ENCODE measurements around the gene GJB4.

The GJB4 gene

GRCh38 chr1:34757386-34757785 is 2.2 kb upstream of the GJB4 start:
- peaks cover 11% of the 10 kb centered on the region for H3K9me3 ChIP-seq (ENCODE audit: control insufficient read depth, low read length)
- peaks cover 0 to 58% of the 10 kb centered on the region in 2 experiments for H3K27me3 ChIP-seq (ENCODE audit: control insufficient read depth in 1 of 2, insufficient read depth in 1 of 2, low read length in 2 of 2)
- H2AK5ac ChIP-seq (ENCODE audit: low read length, severe bottlenecking) = no peak overlapping the region
- no peak overlapping the region for H3K4me3 ChIP-seq (ENCODE audit: insufficient read depth in 1 of 2, low read depth in 1 of 2, low read length in 2 of 2)
- WGBS = 87% methylated on average over 21 of the region's 21 CpGs
- H3K23ac ChIP-seq (ENCODE audit: low read length in 2 of 2) = no peak overlapping the region
- no peak overlapping the region for H2AFZ ChIP-seq (ENCODE audit: low read depth, low read length)
- H3K4me1 ChIP-seq (ENCODE audit: control insufficient read depth, insufficient read depth, low read depth, low read length) = peaks cover 2% of the 10 kb centered on the region
- no peak overlapping the region for H3K27ac ChIP-seq (ENCODE audit: low read length, poor library complexity, severe bottlenecking)
- no peak overlapping the region for H2BK120ac ChIP-seq (ENCODE audit: low read depth, low read length)
- no peak overlapping the region for H3K14ac ChIP-seq (ENCODE audit: low read length in 2 of 2)
- H3K36me3 ChIP-seq (ENCODE audit: control insufficient read depth in 1 of 2, insufficient read depth in 2 of 2, low read depth in 1 of 2, low read length in 2 of 2) = no peaks in the 10 kb centered on the region
- H3K4me2 ChIP-seq (ENCODE audit: low read length, poor library complexity, severe bottlenecking) = no peak overlapping the region
- no peaks in the 10 kb centered on the region for H3K79me1 ChIP-seq (replicated peaks; ENCODE audit: low read length, poor library complexity, severe bottlenecking)
- no peak overlapping the region for H3K18ac ChIP-seq (ENCODE audit: low read depth in 1 of 2, low read length in 2 of 2)
- H4K91ac ChIP-seq (ENCODE audit: low read length) = no peak overlapping the region
- no peak overlapping the region for H2BK15ac ChIP-seq (ENCODE audit: low read depth, poor library complexity, severe bottlenecking)
- H3K4ac ChIP-seq (ENCODE audit: low read depth in 1 of 2, low read length in 2 of 2) = no peak overlapping the region
- no peak overlapping the region for H4K8ac ChIP-seq (ENCODE audit: low read length)
- no peak overlapping the region for H2BK5ac ChIP-seq (ENCODE audit: low read depth, low read length, poor library complexity, severe bottlenecking)
- no peak overlapping the region for H2BK12ac ChIP-seq (ENCODE audit: low read length in 2 of 2)
- DNase-seq = no peak
- no peak overlapping the region for H3K9ac ChIP-seq (ENCODE audit: low read length)

GRCh38 chr1:34758751-34759150 is 789 bp upstream of the GJB4 start:
- DNase-seq = no peak
- Histone ChIP-seq H3K18ac (ENCODE audit: low read depth in 1 of 2, low read length in 2 of 2) (no peak overlapping the region), H3K9ac (ENCODE audit: low read length) (no peak overlapping the region), H3K14ac (ENCODE audit: low read length in 2 of 2) (no peak overlapping the region), H3K4me1 (ENCODE audit: control insufficient read depth, insufficient read depth, low read depth, low read length) (peaks cover 9% of the 10 kb centered on the region), H3K23ac (ENCODE audit: low read length in 2 of 2) (no peak overlapping the region), H2AFZ (ENCODE audit: low read depth, low read length) (no peak overlapping the region), H4K91ac (ENCODE audit: low read length) (no peak overlapping the region), H2AK5ac (ENCODE audit: low read length, severe bottlenecking) (no peak overlapping the region), H3K4me2 (ENCODE audit: low read length, poor library complexity, severe bottlenecking) (no peak overlapping the region), H3K4ac (ENCODE audit: low read depth in 1 of 2, low read length in 2 of 2) (no peak overlapping the region), H3K4me3 (ENCODE audit: insufficient read depth in 1 of 2, low read depth in 1 of 2, low read length in 2 of 2) (no peak overlapping the region), H3K27ac (ENCODE audit: low read length, poor library complexity, severe bottlenecking) (no peak overlapping the region), H2BK120ac (ENCODE audit: low read depth, low read length) (no peak overlapping the region), H2BK5ac (ENCODE audit: low read depth, low read length, poor library complexity, severe bottlenecking) (no peak overlapping the region), H3K9me3 (ENCODE audit: control insufficient read depth, low read length) (no peaks in the 10 kb centered on the region), H3K79me1 (replicated peaks; ENCODE audit: low read length, poor library complexity, severe bottlenecking) (no peaks in the 10 kb centered on the region), H2BK12ac (ENCODE audit: low read length in 2 of 2) (no peak overlapping the region), H3K27me3 (ENCODE audit: control insufficient read depth in 1 of 2, insufficient read depth in 1 of 2, low read length in 2 of 2) (peaks cover 0 to 59% of the 10 kb centered on the region in 2 experiments), H3K36me3 (ENCODE audit: control insufficient read depth in 1 of 2, insufficient read depth in 2 of 2, low read depth in 1 of 2, low read length in 2 of 2) (no peaks in the 10 kb centered on the region), H2BK15ac (ENCODE audit: low read depth, poor library complexity, severe bottlenecking) (no peak overlapping the region), H4K8ac (ENCODE audit: low read length) (no peak overlapping the region)
- WGBS = 80% methylated on average over 4 of the region's 4 CpGs

GRCh38 chr1:34761176-34761761 is 1.7 kb downstream of the GJB4 start:
- H4K8ac ChIP-seq (ENCODE audit: low read length) = no peak overlapping the region
- no peak overlapping the region for H3K27ac ChIP-seq (ENCODE audit: low read length, poor library complexity, severe bottlenecking)
- no peaks in the 10 kb centered on the region for H3K9me3 ChIP-seq (ENCODE audit: control insufficient read depth, low read length)
- DNase-seq = no peak
- H2BK5ac ChIP-seq (ENCODE audit: low read depth, low read length, poor library complexity, severe bottlenecking) = no peak overlapping the region
- no peak overlapping the region for H3K14ac ChIP-seq (ENCODE audit: low read length in 2 of 2)
- no peak overlapping the region for H2BK120ac ChIP-seq (ENCODE audit: low read depth, low read length)
- peaks cover 0 to 60% of the 10 kb centered on the region in 2 experiments for H3K27me3 ChIP-seq (ENCODE audit: control insufficient read depth in 1 of 2, insufficient read depth in 1 of 2, low read length in 2 of 2)
- H2BK15ac ChIP-seq (ENCODE audit: low read depth, poor library complexity, severe bottlenecking) = no peak overlapping the region
- H3K4me2 ChIP-seq (ENCODE audit: low read length, poor library complexity, severe bottlenecking) = no peak overlapping the region
- H3K9ac ChIP-seq (ENCODE audit: low read length) = no peak overlapping the region
- no peaks in the 10 kb centered on the region for H3K79me1 ChIP-seq (replicated peaks; ENCODE audit: low read length, poor library complexity, severe bottlenecking)
- no peak overlapping the region for H3K4me3 ChIP-seq (ENCODE audit: insufficient read depth in 1 of 2, low read depth in 1 of 2, low read length in 2 of 2)
- no peaks in the 10 kb centered on the region for H3K36me3 ChIP-seq (ENCODE audit: control insufficient read depth in 1 of 2, insufficient read depth in 2 of 2, low read depth in 1 of 2, low read length in 2 of 2)
- no peak overlapping the region for H3K18ac ChIP-seq (ENCODE audit: low read depth in 1 of 2, low read length in 2 of 2)
- no peak overlapping the region for H2BK12ac ChIP-seq (ENCODE audit: low read length in 2 of 2)
- H2AFZ ChIP-seq (ENCODE audit: low read depth, low read length) = no peak overlapping the region
- 89% methylated on average over 33 of the region's 33 CpGs for WGBS
- no peak overlapping the region for H3K4ac ChIP-seq (ENCODE audit: low read depth in 1 of 2, low read length in 2 of 2)
- H3K23ac ChIP-seq (ENCODE audit: low read length in 2 of 2) = no peak overlapping the region
- peaks cover 9% of the 10 kb centered on the region for H3K4me1 ChIP-seq (ENCODE audit: control insufficient read depth, insufficient read depth, low read depth, low read length)
- H4K91ac ChIP-seq (ENCODE audit: low read length) = no peak overlapping the region
- no peak overlapping the region for H2AK5ac ChIP-seq (ENCODE audit: low read length, severe bottlenecking)

GRCh38 chr1:34761776-34762307 is 2.3 kb downstream of the GJB4 start:
- Histone ChIP-seq H3K4me3 (ENCODE audit: insufficient read depth in 1 of 2, low read depth in 1 of 2, low read length in 2 of 2) (no peak overlapping the region), H3K9me3 (ENCODE audit: control insufficient read depth, low read length) (no peaks in the 10 kb centered on the region), H2AFZ (ENCODE audit: low read depth, low read length) (no peak overlapping the region), H3K27me3 (ENCODE audit: control insufficient read depth in 1 of 2, insufficient read depth in 1 of 2, low read length in 2 of 2) (peaks cover 0 to 60% of the 10 kb centered on the region in 2 experiments), H3K9ac (ENCODE audit: low read length) (no peak overlapping the region), H3K79me1 (replicated peaks; ENCODE audit: low read length, poor library complexity, severe bottlenecking) (no peaks in the 10 kb centered on the region), H3K27ac (ENCODE audit: low read length, poor library complexity, severe bottlenecking) (no peak overlapping the region), H2BK15ac (ENCODE audit: low read depth, poor library complexity, severe bottlenecking) (no peak overlapping the region), H2BK12ac (ENCODE audit: low read length in 2 of 2) (no peak overlapping the region), H3K18ac (ENCODE audit: low read depth in 1 of 2, low read length in 2 of 2) (no peak overlapping the region), H2BK5ac (ENCODE audit: low read depth, low read length, poor library complexity, severe bottlenecking) (no peak overlapping the region), H3K23ac (ENCODE audit: low read length in 2 of 2) (no peak overlapping the region), H3K36me3 (ENCODE audit: control insufficient read depth in 1 of 2, insufficient read depth in 2 of 2, low read depth in 1 of 2, low read length in 2 of 2) (no peaks in the 10 kb centered on the region), H3K4me2 (ENCODE audit: low read length, poor library complexity, severe bottlenecking) (no peak overlapping the region), H3K14ac (ENCODE audit: low read length in 2 of 2) (no peak overlapping the region), H3K4me1 (ENCODE audit: control insufficient read depth, insufficient read depth, low read depth, low read length) (peaks cover 9% of the 10 kb centered on the region), H2BK120ac (ENCODE audit: low read depth, low read length) (no peak overlapping the region), H2AK5ac (ENCODE audit: low read length, severe bottlenecking) (no peak overlapping the region), H4K91ac (ENCODE audit: low read length) (no peak overlapping the region), H4K8ac (ENCODE audit: low read length) (no peak overlapping the region), H3K4ac (ENCODE audit: low read depth in 1 of 2, low read length in 2 of 2) (no peak overlapping the region)
- DNase-seq = no peak
- WGBS = 85% methylated on average over 13 of the region's 13 CpGs
